HCT116 (cell line): ENCODE measurements around the gene USH1C. TPM values are rescaled to one million over a fixed set of nuclear protein-coding genes. Genes with fewer than 3 reads are reported as not detected.

Experiments
- ATAC-seq: fragments of 200-7000 bp; cut with Tn5 transposase; 2 replicates; pipeline ENCODE4 v1.9.1; 2020; ENCODE audit warnings: mild to moderate bottlenecking, moderate library complexity
- BruUV-seq: library from RNA; stranded (reverse); fragments of 400-500 nt; replicated peaks from 2 replicates; lab custom pipeline; 2021; lab: Mats Ljungman, UMichigan
- CTCF ChIA-PET: fragments of 300-600 bp; sonication (Branson Sonifier 250); formaldehyde crosslinking; loops from one replicate; lab custom pipeline; 2021; ENCODE audit warnings: antibody characterized with exemption; lab: Charles Lee
- POLR2A ChIA-PET: fragments of 300-600, 350-600 bp; sonication (Branson Sonifier 250); formaldehyde crosslinking; loops from one replicate; lab custom pipeline; 2021; ENCODE audit warnings: antibody characterized with exemption; lab: Charles Lee
- RAD21 ChIA-PET, 2 experiments: fragments of 300-600 bp; sonication (Branson Sonifier 250); formaldehyde crosslinking; loops; one replicate each; lab custom pipeline; 2023; ENCODE audit warnings: low total read pairs in 2 of 2; ENCODE audit not compliant: uncharacterized antibody in 2 of 2, unreplicated experiment in 2 of 2, low non-redundant PET in 1 of 2; lab: Charles Lee
- DNase-seq: peaks from one replicate; pipeline ENCODE4 v3.0.0-alpha.2; 2010; ENCODE audit warnings: low read depth, low spot score
- H2AFZ ChIP-seq: fragments of 200-600 bp; shearing (Covaris generic), sonication (generic); 2 replicates; pipeline ENCODE4 v1.6.1; 2017; ENCODE audit warnings: low read depth, mixed run types, mixed read lengths, antibody characterized with exemption, low read length; ENCODE audit not compliant: poor library complexity, severe bottlenecking
- H3K27ac ChIP-seq: 2 replicates; pipeline ENCODE4 v1.5.1; 2012; ENCODE audit warnings: low read depth, low read length
- H3K27me3 ChIP-seq: fragments of 200-600 bp; sonication (generic); 2 replicates; pipeline ENCODE4 v1.6.1; 2016; ENCODE audit warnings: mixed run types, low read length, mixed read lengths; ENCODE audit not compliant: insufficient read depth
- H3K36me3 ChIP-seq, 2 experiments: fragments of 200-500 bp in 1 of 2; fragments of 200-600 bp in 1 of 2; sonication (Bioruptor generic) in 1 of 2; sonication (generic) in 1 of 2; 2 replicates each; pipeline versions ENCODE4 v1.5.1 to v1.6.1; 2014 to 2016; ENCODE audit warnings: low read length in 2 of 2, inconsistent platforms in 1 of 2, mixed read lengths in 1 of 2, mixed run types in 1 of 2; ENCODE audit not compliant: insufficient read depth in 2 of 2, control insufficient read depth in 1 of 2
- H3K4me1 ChIP-seq, 2 experiments: fragments of 200-600 bp in 1 of 2; sonication (generic) in 1 of 2; 2 replicates each; pipeline versions ENCODE4 v1.5.1 to v1.6.1; 2012 to 2017; ENCODE audit warnings: low read length in 2 of 2, inconsistent platforms in 1 of 2, mild to moderate bottlenecking in 1 of 2, mixed read lengths in 1 of 2, mixed run types in 1 of 2, moderate library complexity in 1 of 2; ENCODE audit not compliant: insufficient read depth in 2 of 2, control insufficient read depth in 1 of 2
- H3K4me2 ChIP-seq: fragments of 200-600 bp; sonication (generic); 2 replicates; pipeline ENCODE4 v1.6.1; 2017; ENCODE audit warnings: mixed run types, low read length, mixed read lengths
- H3K4me3 ChIP-seq, 2 experiments: fragments of 200-600 bp in 1 of 2; sonication (generic) in 1 of 2; replicated peaks in 1 of 2; 2 replicates each; pipeline ENCODE4 v1.5.1; 2011 to 2016; ENCODE audit warnings: low read length in 2 of 2, control low read depth in 1 of 2, low read depth in 1 of 2, mild to moderate bottlenecking in 1 of 2, mixed read lengths in 1 of 2, mixed run types in 1 of 2
- H3K79me2 ChIP-seq: fragments of 200-600 bp; sonication (generic); 2 replicates; pipeline ENCODE4 v1.6.1; 2017; ENCODE audit warnings: mild to moderate bottlenecking, mixed run types, low read length, moderate library complexity, mixed read lengths; ENCODE audit not compliant: insufficient read depth
- H3K9ac ChIP-seq: fragments of 200-600 bp; sonication (generic); 2 replicates; pipeline ENCODE4 v1.6.1; 2016; ENCODE audit warnings: low read length, mixed read lengths
- H3K9me2 ChIP-seq: fragments of 200-600 bp; sonication (generic), shearing (Covaris generic); 2 replicates; pipeline ENCODE4 v1.6.1; 2017; ENCODE audit warnings: mixed run types, mild to moderate bottlenecking, moderate library complexity; ENCODE audit not compliant: insufficient read depth
- H3K9me3 ChIP-seq, 2 experiments: fragments of 200-500 bp in 1 of 2; fragments of 200-600 bp in 1 of 2; sonication (Bioruptor generic) in 1 of 2; sonication (generic) in 1 of 2; 2 replicates each; pipeline ENCODE4 v1.6.1; 2014 to 2017; ENCODE audit warnings: low read length in 2 of 2, mixed read lengths in 2 of 2, inconsistent platforms in 1 of 2, low read depth in 1 of 2, mild to moderate bottlenecking in 1 of 2, mixed run types in 1 of 2, moderate library complexity in 1 of 2; ENCODE audit not compliant: control insufficient read depth in 1 of 2, insufficient read depth in 1 of 2
- H4K20me1 ChIP-seq: fragments of 200-600 bp; sonication (generic), shearing (Covaris generic); 2 replicates; pipeline ENCODE4 v1.6.1; 2017; ENCODE audit warnings: mixed run types, mild to moderate bottlenecking, moderate library complexity; ENCODE audit not compliant: insufficient read depth
- CEBPB ChIP-seq: IDR thresholded peaks from 2 replicates; pipeline ENCODE4 v1.6.1; 2012; ENCODE audit warnings: low read depth
- CTCF ChIP-seq, 3 experiments: fragments of 200-600 bp in 1 of 3; sonication (generic) in 1 of 3; IDR thresholded peaks in 2 of 3; conservative IDR thresholded peaks in 1 of 3; 2 replicates each; pipeline ENCODE4 v1.5.1; 2012 to 2017; ENCODE audit warnings: low read depth in 2 of 3, low read length in 2 of 3, antibody characterized with exemption in 1 of 3, borderline replicate concordance in 1 of 3, control low read depth in 1 of 3, mild to moderate bottlenecking in 1 of 3, mixed read lengths in 1 of 3, mixed run types in 1 of 3, moderate library complexity in 1 of 3; ENCODE audit not compliant: insufficient read depth in 1 of 3
- EZH2 ChIP-seq: fragments of 200-600 bp; sonication (generic); IDR thresholded peaks from 2 replicates; pipeline ENCODE4 v1.6.1; 2017; ENCODE audit warnings: antibody characterized with exemption, mixed run types
- JUND ChIP-seq: IDR thresholded peaks from 2 replicates; pipeline ENCODE4 v1.6.1; 2012
- MAX ChIP-seq: IDR thresholded peaks from 2 replicates; pipeline ENCODE4 v1.6.1; 2012
- POLR2AphosphoS5 ChIP-seq: IDR thresholded peaks from 2 replicates; pipeline ENCODE4 v1.6.1; 2011; ENCODE audit warnings: mild to moderate bottlenecking, low read depth, low read length, moderate library complexity
- RAD21 ChIP-seq: IDR thresholded peaks from 2 replicates; pipeline ENCODE4 v1.6.1; 2012; ENCODE audit warnings: low read depth, mild to moderate bottlenecking
- SIN3A ChIP-seq: IDR thresholded peaks from 2 replicates; pipeline ENCODE4 v1.6.1; 2012; ENCODE audit warnings: low read depth
- SP1 ChIP-seq: IDR thresholded peaks from 2 replicates; pipeline ENCODE4 v1.6.1; 2012; ENCODE audit warnings: low read depth
- SRF ChIP-seq: IDR thresholded peaks from 2 replicates; pipeline ENCODE4 v1.6.1; 2012; ENCODE audit warnings: low read depth
- TCF7L2 ChIP-seq: IDR thresholded peaks from 2 replicates; pipeline ENCODE4 v1.7.0; 2011; ENCODE audit warnings: borderline replicate concordance, inconsistent platforms; ENCODE audit not compliant: insufficient read depth, insufficient read length; ENCODE audit errors: extremely low read depth
- ZNF274 ChIP-seq: fragments of 200-500 bp; sonication (Bioruptor generic); IDR thresholded peaks from 2 replicates; pipeline ENCODE4 v1.6.1; 2014; ENCODE audit warnings: mild to moderate bottlenecking, low read depth, low read length, inconsistent platforms
- intact Hi-C: fragments of 100-400 bp; cut with micrococcal nuclease; formaldehyde crosslinking; loops from 2 replicates; pipeline ENCODE4 v1.10.0; 2022
- total RNA-seq: library from RNA; stranded (reverse); gene quantifications from one replicate; pipeline ENCODE4 v1.2.1, GENCODE V29; 2021; ENCODE audit not compliant: unreplicated experiment

Gene USH1C
- total RNA-seq, 1 experiment from 2014 or later, result 13.4 TPM

- H3K4me2 ChIP-seq, result no peak overlapping the region
- RAD21 ChIA-PET, result no interaction called here
- no TSS peak for BruUV-seq
- no peak for ATAC-seq
- H3K79me2 ChIP-seq, result no peaks in the 10 kb centered on the region
- H3K4me3 ChIP-seq, result no peak overlapping the region
- H3K27me3 ChIP-seq, result peaks cover 8% of the 10 kb centered on the region; the same call in 1 of the 2 replicates
- no peaks in the 10 kb centered on the region for H3K9me3 ChIP-seq
- no peak overlapping the region for H3K27ac ChIP-seq
- TF ChIP-seq JUND (no peak), EZH2 (no peak), SIN3A (no peak), CTCF (IDR thresholded peaks at IDR 0.05 in 2 of 3, conservative IDR thresholded peaks at IDR 0.05 in 1 of 3; ENCODE audit: borderline replicate concordance in 1 of 3, insufficient read depth in 1 of 3, low read depth in 2 of 3, low read length in 2 of 3) (no peak), RAD21 (no peak), CEBPB (no peak), MAX (no peak), SP1 (no peak), POLR2AphosphoS5 (no peak), ZNF274 (no peak), TCF7L2 (no peak), SRF (no peak)
- TF ChIP-seq, all 23 proteins: peak for 0
- ChIA-PET POLR2A (no interaction called here), CTCF (no interaction called here)
- Histone ChIP-seq H3K4me1 (no peaks in the 10 kb centered on the region), H3K36me3 (no peaks in the 10 kb centered on the region), H3K9me2 (no peaks in the 10 kb centered on the region), H2AFZ (no peak overlapping the region), H3K9ac (no peak overlapping the region), H4K20me1 (no peaks in the 10 kb centered on the region)
- intact Hi-C loops, result no loop called here
- DNase-seq, result no peak
Observed at GRCh38 chr11:17585911-17586695, 41.9 kb upstream of the USH1C start.
